Mesodermal cell (in vitro differentiated cells): ENCODE results near the gene GPRC5D.

Source experiments
- H3K27ac ChIP-seq: 2 replicates; pipeline ENCODE4 v1.7.0; 2013; ENCODE audit warnings: mild to moderate bottlenecking, low read depth, low read length, moderate library complexity; ENCODE audit not compliant: severe bottlenecking
- H3K36me3 ChIP-seq: 2 replicates; pipeline ENCODE4 v1.7.1; 2013; ENCODE audit warnings: mild to moderate bottlenecking, low read length, moderate library complexity; ENCODE audit not compliant: control insufficient read depth, insufficient read depth
- H3K4me1 ChIP-seq: one replicate; pipeline ENCODE4 v1.7.1; 2013; ENCODE audit warnings: mild to moderate bottlenecking, low read length; ENCODE audit not compliant: insufficient read depth, control insufficient read depth, poor library complexity, severe bottlenecking
- H3K4me3 ChIP-seq: 2 replicates; pipeline ENCODE4 v1.7.0; 2013; ENCODE audit warnings: low read length, control low read depth, mild to moderate bottlenecking; ENCODE audit not compliant: insufficient read depth, poor library complexity, severe bottlenecking; ENCODE audit errors: extremely low read depth
- H3K9me3 ChIP-seq: 2 replicates; pipeline ENCODE4 v1.7.1; 2013; ENCODE audit warnings: mild to moderate bottlenecking, low read length, moderate library complexity; ENCODE audit not compliant: control insufficient read depth
- WGBS, 2 experiments: methylation state at CpG; one replicate each; pipeline ENCODE4 v1.1.5; 2013; ENCODE audit warnings: missing lambda C conversion rate in 2 of 2; ENCODE audit not compliant: insufficient coverage in 2 of 2; 5-methylcytosine and 5-hydroxymethylcytosine counted together

Gene GPRC5D

GRCh38 chr12:12908252-12908651 is 43.7 kb downstream of the GPRC5D start:
- peaks cover 15% of the 10 kb centered on the region for H3K4me1 ChIP-seq
- 90 to 93% methylated on average over 14 of the region's 14 CpGs for WGBS, 2 experiments
- no peaks in the 10 kb centered on the region for H3K9me3 ChIP-seq
- no peak overlapping the region for H3K4me3 ChIP-seq
- no peak overlapping the region for H3K27ac ChIP-seq
- no peaks in the 10 kb centered on the region for H3K36me3 ChIP-seq

DNA sequence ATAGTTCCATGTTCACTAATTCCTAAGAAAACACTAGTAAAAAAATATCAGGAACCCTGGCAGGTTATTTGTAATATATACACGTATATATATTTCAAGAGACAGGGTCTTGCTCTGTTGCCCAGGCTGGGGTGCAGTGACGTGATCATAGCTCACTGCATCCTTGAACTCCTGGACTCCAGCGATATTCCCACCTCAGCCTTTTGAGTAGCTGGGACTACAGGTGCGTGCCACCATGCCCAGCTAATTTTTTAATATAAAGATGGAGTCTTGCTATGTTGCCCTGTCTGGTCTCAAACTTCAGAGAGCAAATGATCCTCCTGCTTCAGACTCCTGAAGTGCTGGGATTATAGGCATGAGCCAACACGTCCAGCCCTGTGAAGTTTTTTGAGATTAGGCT is 44.4 kb downstream of the GPRC5D start:
- no peak overlapping the region for H3K4me3 ChIP-seq
- H3K4me1 ChIP-seq, result peaks cover 9% of the 10 kb centered on the region
- 90 to 93% methylated on average over 2 to 4 of the region's 5 CpGs for WGBS, 2 experiments
- H3K9me3 ChIP-seq, result no peaks in the 10 kb centered on the region
- no peak overlapping the region for H3K27ac ChIP-seq
- no peaks in the 10 kb centered on the region for H3K36me3 ChIP-seq

DNA sequence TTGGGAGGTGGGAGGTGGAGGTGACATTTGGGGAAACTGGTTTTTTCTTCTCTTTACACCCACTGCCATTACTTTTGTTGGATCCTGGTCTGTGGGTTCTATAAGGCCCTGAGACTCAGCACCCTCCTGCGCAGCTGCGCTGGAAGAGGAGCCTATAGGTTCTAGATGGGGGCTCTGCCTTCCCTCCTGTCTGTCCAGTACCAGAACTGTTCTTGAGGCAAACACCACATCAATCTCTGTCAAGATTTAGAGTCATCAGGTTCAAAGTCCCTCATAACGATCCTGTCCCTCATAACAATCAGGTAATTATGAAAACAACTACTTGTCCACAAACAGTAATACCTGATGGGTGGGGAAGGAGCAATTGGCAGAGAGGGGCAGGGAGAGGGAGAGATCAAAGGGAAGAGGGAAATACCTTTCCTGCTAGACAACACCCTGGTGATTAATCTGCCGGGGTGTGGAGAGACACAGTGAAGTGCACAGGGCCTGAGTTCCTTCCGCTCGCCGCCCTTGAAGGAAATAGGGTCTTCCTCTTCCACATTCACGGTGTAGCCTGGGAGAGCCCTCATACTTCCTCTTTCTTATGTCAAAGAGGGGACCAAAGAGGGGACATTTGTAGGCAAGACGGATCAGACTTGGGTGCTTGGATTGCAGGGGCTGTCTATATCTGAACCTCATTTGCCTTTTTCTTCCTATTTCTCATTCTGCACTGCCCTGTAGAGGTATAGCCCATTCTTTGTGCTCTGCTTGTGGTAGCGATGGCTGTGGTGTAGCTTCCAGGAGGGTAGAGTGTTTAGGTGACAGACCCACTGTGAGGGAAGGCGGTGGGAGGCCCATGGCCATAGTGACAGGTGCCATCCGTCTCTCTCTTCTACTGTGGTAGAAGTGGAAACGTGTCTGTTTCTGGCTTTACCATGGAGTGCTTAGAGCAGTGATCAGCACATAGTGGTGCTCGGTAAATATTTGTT is 48.0 kb downstream of the GPRC5D start:
- Histone ChIP-seq H3K27ac (no peak overlapping the region), H3K9me3 (no peaks in the 10 kb centered on the region), H3K36me3 (no peaks in the 10 kb centered on the region), H3K4me1 (peaks cover 15% of the 10 kb centered on the region), H3K4me3 (no peak overlapping the region)
- 97 to 99% methylated on average over 6 to 7 of the region's 14 CpGs for WGBS, 2 experiments

DNA sequence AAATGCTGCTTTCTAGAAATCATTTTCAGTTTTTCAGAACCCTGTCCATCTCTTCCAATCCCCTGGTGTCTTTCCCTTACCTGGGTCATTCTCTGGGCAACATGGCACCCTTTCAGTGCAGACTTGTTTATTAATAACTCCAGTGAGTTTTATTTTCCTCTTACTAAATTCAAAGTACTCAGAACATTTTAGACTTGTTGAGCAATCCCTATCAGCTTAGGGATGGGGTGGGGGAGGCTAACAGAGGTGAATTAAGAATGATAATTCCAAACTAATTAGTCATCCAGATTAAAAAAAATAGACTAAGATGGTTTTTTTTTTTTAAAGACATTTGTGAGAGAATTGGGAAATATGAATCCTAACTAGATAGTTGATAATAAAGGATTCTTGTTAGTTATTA is 49.9 kb downstream of the GPRC5D start:
- H3K27ac ChIP-seq, result no peak overlapping the region
- H3K9me3 ChIP-seq, result no peaks in the 10 kb centered on the region
- H3K4me1 ChIP-seq, result peaks cover 15% of the 10 kb centered on the region
- no peak overlapping the region for H3K4me3 ChIP-seq
- H3K36me3 ChIP-seq, result no peaks in the 10 kb centered on the region

DNA sequence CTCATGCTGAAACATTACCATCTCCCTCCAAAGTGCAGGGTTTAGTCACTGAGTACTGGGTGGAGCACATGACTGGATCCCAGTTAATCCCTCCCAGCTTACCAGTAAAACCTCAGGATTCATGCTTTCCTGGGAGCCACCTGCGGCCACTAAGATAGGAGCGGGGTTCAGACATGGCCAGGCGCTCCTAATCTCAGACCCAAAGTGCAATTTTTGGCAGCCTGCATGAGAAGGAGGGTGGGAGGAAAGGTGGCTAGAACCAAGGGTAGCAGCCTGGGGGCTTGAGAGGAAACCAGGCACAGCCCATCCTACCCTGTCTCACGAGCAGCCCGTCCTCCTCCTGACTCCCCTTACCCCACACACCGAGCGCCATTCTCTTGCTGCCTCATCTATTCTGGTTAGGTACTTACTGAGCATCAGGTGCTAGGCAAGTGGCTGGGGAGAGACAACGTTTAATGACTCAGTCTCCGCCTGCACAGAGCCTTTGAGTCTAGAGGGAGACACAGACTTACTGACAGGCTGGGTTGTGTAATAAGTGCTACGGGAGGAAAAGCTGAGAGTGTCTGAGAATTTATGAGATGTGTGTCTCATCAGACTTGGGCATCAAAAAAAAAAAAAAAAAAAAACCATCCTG is 50.7 kb downstream of the GPRC5D start:
- Histone ChIP-seq H3K9me3 (no peaks in the 10 kb centered on the region), H3K27ac (no peak overlapping the region), H3K4me3 (no peak overlapping the region), H3K36me3 (no peaks in the 10 kb centered on the region), H3K4me1 (peaks cover 15% of the 10 kb centered on the region)
- WGBS, 2 experiments, result 87 to 91% methylated on average over 5 to 10 of the region's 10 CpGs

DNA sequence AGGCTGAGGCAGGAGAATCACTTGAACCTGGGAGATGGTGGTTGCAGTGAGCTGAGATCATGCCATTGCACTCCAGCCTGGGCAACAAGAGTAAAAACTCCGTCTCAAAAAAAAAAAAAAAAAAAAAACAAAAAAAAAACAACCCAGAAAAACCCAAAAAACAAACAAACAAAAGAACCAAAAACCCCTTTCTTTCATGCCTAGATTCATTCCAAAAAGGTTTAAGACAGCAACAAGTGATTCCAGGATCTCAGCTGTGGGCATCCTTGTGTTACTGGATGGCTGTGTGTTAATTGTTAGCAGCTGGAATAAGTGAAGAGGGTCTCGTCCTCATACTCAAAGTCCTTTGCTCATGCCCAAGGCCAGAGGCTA is 51.2 kb downstream of the GPRC5D start:
- H3K9me3 ChIP-seq, result no peaks in the 10 kb centered on the region
- no peak overlapping the region for H3K4me3 ChIP-seq
- no peak overlapping the region for H3K27ac ChIP-seq
- H3K4me1 ChIP-seq, result peaks cover 15% of the 10 kb centered on the region
- WGBS, 2 experiments, result no CpG with 5 or more reads among the region's 2 CpGs
- H3K36me3 ChIP-seq, result no peaks in the 10 kb centered on the region

GRCh38 chr12:12899530-12900380 is 52.2 kb downstream of the GPRC5D start:
- H3K4me3 ChIP-seq, result no peak overlapping the region
- no peaks in the 10 kb centered on the region for H3K36me3 ChIP-seq
- H3K4me1 ChIP-seq, result peaks cover 15% of the 10 kb centered on the region
- 90 to 97% methylated on average over 7 to 9 of the region's 10 CpGs for WGBS, 2 experiments
- no peak overlapping the region for H3K27ac ChIP-seq
- no peaks in the 10 kb centered on the region for H3K9me3 ChIP-seq

DNA sequence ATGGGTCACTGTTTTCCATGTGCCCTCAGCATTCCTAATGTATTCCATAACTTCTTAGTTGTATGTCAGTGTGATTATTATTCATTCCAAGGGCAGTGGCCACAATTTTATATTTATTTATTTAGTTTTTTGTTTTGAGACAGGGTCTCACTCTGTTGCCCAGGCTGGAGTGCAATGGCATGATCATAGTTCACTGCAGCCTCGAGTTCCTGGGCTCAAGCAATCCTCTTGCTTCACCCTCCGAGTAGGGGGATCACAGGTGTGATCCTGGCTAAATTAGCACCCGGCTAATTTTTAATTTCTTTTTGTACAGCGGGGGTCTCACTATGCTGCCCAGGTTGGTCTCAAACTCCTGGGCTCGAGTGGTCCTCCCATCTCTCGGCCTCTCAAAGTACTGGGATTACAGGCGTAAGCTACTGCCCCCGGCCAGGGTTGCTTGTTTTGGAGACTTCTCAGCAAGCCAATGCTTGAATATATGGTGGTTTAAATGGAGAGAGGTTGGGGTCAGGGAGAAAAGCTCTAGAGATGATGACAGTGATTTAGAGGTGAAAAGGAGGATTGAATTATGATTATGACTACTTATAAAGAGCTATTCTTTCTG is 53.0 kb downstream of the GPRC5D start:
- no peak overlapping the region for H3K4me3 ChIP-seq
- no peaks in the 10 kb centered on the region for H3K9me3 ChIP-seq
- no peaks in the 10 kb centered on the region for H3K36me3 ChIP-seq
- no peak overlapping the region for H3K27ac ChIP-seq
- 96 to 98% methylated on average over 7 to 8 of the region's 8 CpGs for WGBS, 2 experiments
- peaks cover 15% of the 10 kb centered on the region for H3K4me1 ChIP-seq

DNA sequence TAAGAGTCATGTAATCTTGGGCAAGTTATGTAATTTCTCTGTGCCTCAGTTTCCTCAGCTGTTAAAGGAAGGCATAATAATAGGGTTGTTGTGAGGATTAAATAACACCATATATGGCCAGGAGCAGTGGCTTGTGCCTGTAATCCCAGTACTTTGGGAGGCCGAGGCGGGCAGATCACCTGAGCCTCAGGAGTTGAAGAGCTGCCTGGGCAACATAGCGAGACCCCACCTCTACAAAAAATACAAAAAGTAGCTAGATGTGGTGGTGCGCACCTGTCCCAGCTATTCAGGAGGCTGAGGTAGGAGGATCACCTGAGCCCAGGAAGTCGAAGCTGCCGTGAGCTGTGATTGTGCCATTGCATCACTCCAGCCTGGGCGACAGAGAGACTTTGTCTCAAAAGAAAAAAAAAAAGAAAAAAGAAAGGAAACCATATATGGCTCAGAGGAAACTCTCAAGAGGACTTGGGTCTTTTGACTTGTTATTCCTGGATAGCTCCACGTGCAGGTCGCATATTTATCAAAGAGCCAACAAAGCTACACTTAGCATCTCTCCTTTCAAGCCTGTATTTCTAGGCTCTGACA is 53.7 kb downstream of the GPRC5D start:
- 87 to 94% methylated on average over 5 to 7 of the region's 9 CpGs for WGBS, 2 experiments
- Histone ChIP-seq H3K36me3 (no peaks in the 10 kb centered on the region), H3K4me3 (no peak overlapping the region), H3K4me1 (peaks cover 15% of the 10 kb centered on the region), H3K27ac (no peak overlapping the region), H3K9me3 (no peaks in the 10 kb centered on the region)

- H3K27ac ChIP-seq, result no peak overlapping the region
- peaks cover 15% of the 10 kb centered on the region for H3K4me1 ChIP-seq
- no peak overlapping the region for H3K4me3 ChIP-seq
- no peaks in the 10 kb centered on the region for H3K9me3 ChIP-seq
- WGBS, 2 experiments, result 74 to 80% methylated on average over 6 of the region's 6 CpGs
- no peaks in the 10 kb centered on the region for H3K36me3 ChIP-seq
Observed at GRCh38 chr12:12897302-12897701, 54.7 kb downstream of the GPRC5D start.
